Middle frontal gyrus (tissue), 1 donor: ENCODE results near the gene POLR2B.
"Not testable (repeated sequence)": the region's sequence is repeated elsewhere in the genome, so short reads cannot be mapped to it uniquely, and the experiment has no call there.

ENCODE experiments used
- DNase-seq: peaks from one replicate; pipeline ENCODE4 v3.0.0-alpha.2; 2015; ENCODE audit warnings: low spot score; ENCODE audit errors: extremely low spot score

Gene POLR2B

GRCh38 chr4:56986192-56986591 is 7.5 kb downstream of the POLR2B start:
- DNase-seq = no peak

DNA sequence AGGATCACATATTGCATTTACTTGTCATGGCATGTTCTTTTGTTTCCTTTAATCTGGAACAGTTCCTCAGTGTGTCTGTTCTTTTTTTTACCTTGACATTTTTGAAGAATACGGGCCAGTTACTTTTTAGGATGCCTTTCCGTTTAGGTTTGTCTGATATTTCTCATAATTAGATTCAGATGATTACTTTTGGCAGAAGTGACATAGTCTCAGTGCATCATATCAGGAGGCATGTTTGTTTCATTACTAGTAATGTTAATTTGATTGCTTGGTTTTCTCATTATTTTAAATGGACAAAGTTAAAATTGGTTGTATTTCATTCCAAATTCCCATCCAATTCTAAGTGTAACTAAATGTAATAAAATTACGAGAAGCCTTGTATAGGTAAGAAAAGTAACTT is 8.3 kb downstream of the POLR2B start:
- no peak for DNase-seq

- no peak for DNase-seq
Observed at GRCh38 chr4:56990109-56990905, 11.6 kb downstream of the POLR2B start.

GRCh38 chr4:56995525-56995924 is 16.8 kb downstream of the POLR2B start:
- DNase-seq = peak; percentile 78

GRCh38 chr4:56999751-57000150 is 21.1 kb downstream of the POLR2B start:
- DNase-seq = no peak

DNA sequence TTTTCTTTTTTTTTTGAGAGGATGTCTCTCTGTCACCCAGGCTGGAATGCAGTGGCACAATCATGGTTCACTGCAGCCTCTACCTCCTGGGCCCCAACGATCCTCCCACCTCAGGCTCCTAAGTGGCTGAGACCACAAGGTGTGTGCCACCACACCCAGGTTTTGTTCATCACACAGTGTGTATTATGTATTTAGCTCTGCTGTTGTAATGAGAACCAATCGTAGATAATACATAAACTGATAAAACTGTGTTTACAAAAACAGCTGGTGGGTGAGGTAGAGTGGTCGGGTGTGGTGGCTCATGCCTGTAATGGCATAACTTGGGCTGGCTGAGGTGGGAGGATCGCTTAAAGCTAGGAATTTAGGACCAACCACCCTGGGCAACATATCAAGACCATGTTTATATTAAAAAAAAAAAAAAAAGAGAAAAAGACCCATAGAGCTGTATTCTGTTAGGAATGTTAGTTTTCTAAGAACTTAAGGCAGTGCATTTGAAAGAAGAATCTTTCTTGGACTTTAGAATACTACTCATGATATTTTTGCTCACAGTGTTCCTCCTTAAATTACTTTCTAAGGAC is 34.9 kb downstream of the POLR2B start:
- DNase-seq = no peak

DNA sequence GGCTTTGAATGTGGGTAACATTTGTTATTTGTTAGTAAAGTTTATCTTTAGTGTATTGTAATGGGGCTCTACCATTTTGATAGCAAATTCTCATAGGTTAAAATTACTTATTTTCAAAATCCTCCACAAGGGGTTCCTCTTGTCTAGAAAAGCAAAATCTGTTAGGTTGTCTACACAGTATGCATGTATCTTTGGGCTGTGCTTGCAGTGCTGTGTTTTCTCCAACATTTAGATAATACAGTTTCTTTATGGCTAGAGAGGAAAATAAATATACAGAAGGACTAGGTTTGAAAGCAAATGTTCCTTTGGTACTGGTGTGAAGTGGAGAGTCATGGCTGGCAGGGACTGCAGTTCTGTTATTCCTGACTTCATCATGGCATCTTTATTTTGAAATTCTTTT is 40.3 kb downstream of the POLR2B start:
- DNase-seq = no peak

GRCh38 chr4:57020467-57021101 is 41.9 kb downstream of the POLR2B start:
- DNase-seq = no peak

- no peak for DNase-seq
Observed at GRCh38 chr4:57023104-57023503, 44.4 kb downstream of the POLR2B start.

GRCh38 chr4:57034520-57034919 is 55.8 kb downstream of the POLR2B start:
- DNase-seq = no peak

- peak; percentile 18 for DNase-seq
Observed at GRCh38 chr4:57037982-57038604, 59.4 kb downstream of the POLR2B start.

- no peak for DNase-seq
Observed at GRCh38 chr4:57039345-57039744, 60.6 kb downstream of the POLR2B start.

DNA sequence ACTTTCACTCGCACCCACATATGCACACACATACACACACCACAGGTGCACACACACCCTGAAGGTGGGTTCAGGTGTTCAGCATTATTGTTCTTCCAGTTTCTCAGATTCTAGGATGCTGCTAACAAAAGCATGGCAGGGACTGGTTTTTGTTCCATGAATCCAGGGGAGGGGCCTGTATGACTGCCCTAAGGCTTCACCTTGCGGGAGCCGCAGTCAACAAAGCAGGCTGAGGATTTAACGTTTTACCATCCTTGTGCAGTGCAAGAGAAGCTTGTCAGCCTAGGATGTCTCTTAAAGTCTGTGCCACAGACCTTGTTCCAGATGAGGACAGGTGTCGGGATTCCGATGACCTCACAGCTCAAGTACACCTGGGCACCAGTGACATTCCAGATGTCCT is 61.8 kb downstream of the POLR2B start:
- no peak for DNase-seq

DNA sequence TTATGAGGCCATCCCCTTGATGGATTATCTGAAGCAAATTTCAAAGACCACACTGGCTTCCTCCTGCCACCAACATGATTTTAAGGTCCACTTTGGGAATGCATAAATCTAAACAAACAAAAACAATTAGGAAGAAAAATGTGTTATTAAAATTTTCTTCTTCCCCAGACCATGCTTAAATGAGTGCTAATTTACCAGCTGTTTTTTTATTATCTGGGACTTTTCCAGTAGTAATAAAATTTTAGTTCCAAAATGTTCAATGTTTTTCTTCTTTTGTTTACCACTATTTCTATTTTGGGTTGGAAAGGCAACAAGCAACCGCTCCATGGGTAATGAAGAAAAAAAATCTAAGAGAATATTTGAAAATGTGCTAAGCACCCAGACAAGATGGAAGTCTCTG is 62.3 kb downstream of the POLR2B start:
- DNase-seq = no peak

DNA sequence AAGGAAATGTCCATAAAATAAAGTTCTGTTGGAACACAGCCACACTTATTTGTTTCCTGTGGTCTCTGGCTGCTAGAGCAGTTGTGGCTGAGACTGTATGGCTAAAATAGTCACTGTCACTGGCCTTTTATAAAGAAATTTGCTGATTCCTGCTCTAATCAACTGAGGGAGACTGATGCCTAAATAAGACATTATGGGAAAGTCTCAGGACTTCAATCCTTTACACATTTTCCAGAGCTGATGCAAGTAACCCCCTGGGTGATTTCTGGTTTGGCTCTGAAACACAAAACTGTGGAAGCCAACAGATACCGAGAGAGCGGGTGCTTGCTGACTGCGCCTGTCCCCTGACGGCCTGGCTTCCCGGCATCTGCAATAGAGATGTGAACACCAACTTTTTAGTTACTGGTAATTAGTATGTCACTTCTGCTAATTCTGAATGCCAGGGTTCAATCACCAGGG is 64.0 kb downstream of the POLR2B start:
- DNase-seq = no peak

- DNase-seq = no peak
Observed at GRCh38 chr4:57043347-57044251, 64.9 kb downstream of the POLR2B start.

- DNase-seq = no peak
Observed at GRCh38 chr4:57044279-57044678, 65.6 kb downstream of the POLR2B start.

DNA sequence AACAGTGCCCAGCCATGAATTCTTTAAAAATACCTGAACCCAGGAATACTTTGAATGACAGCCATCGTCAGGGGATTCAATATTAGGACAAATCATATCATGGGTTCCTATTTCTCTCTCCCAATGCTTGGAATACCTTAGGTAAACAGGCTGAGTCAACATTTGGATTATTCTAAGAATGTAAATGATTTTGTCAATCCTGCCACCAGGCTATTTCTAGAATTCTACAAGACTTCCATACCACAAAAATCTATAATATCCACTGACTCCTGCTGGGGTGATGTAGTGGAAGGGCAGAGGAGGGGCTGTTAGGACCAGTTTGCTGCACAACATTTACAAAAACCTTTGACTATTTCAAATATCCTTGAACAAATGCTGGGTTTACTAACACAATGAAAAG is 66.3 kb downstream of the POLR2B start:
- DNase-seq = no peak

DNA sequence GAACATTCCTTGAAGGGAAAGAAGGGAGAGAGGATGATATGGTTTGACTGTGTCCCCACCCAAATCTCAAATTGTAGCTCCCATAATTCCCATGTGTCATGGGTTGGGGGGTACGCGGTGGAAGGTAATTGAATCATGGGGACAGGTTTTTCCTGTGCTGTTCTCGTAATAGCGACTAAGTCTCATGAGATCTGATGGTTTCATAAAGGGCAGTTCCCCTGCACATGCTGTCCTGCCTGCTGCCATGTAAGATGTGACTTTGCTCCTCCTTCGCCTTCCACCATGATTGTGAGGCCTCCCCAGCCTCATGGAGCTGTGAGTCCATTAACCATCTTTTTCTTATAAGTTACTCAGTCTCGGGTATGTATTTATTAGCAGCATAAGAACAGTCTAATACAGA is 68.3 kb downstream of the POLR2B start:
- not testable (repeated sequence) for DNase-seq

DNA sequence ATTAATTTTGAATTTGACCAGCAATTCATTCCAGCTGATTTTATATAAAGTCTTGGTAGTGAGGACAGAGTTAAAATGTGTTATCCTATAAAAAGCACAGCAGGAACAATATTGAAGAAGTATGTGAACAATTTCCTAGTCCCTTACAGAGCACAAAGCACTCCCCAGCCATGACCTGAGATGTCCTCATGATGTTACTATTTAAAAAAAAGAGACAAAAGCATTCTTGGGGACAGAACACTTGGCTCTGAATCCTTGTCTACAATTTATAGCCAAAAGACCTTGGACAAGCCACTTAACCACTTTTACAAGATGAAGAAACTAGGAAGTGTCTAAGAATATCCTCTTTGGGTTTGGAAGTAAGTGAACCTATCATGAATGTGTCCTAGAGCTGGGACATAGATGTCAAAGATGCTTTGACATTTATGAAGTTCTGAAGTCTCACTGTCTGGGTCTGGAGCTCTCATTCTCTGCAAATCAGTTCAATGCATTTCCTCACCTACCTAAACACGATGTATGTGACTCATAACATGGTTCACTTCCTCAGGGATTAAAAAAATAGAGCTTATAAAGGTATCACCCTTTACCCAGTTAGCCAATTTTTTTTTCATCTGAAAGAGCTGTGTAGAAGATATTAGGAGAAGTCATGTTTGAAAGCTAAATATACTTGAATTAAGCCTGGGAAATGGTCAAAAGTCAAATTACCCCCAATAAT is 70.1 kb downstream of the POLR2B start:
- DNase-seq = no peak
